ENCODE measurements around the gene OTUD1.

Gene OTUD1

DNA sequence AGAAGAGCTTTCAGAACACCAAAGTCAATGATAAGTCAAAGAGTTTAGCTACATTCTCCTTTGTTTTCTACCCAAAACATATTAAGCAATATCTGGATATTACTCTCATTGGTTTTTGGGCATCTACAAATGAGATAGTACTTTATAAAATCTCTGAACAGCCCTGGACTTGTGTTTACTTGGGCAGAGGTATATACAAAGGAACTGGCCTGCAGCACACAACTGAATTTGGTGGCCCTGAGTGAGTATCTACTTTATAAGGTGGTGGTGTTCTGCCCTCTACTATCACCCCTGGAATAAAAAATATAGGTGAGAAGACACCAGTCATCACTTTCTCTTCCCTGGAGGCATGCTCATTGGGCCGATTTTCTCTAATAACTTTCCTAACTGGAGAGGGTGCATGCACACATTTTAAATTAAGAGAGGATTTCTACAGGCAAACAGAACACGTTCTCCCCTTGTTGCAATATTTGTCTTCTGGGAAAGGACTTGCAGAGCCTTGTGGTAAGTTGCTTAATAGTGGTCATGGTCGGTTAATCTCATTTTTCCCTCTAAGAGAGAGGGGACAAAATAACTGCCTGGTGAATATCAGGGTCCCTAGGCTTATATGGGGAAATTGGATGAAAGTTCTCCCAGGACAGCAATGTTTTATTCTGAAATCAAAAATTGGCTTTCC lies 41.1 kb downstream of the OTUD1 start:
- H3K9ac ChIP-seq, result no peak overlapping the region
- no peak overlapping the region for H3K4me3 ChIP-seq (IDR thresholded peaks at IDR 0.05; ENCODE audit: insufficient read depth, low read depth, low read length)
- no peaks in the 10 kb centered on the region for H3K4me1 ChIP-seq (ENCODE audit: low read depth, poor library complexity, severe bottlenecking)
- no peaks in the 10 kb centered on the region for H3K79me2 ChIP-seq (ENCODE audit: insufficient read depth, low read depth)
- no peak overlapping the region for H2AFZ ChIP-seq (ENCODE audit: low read depth)
- H3K27me3 ChIP-seq (ENCODE audit: insufficient read depth, low read depth), result no peaks in the 10 kb centered on the region
- no peaks in the 10 kb centered on the region for H4K20me1 ChIP-seq (ENCODE audit: insufficient read depth)
- no peak overlapping the region for H3K4me2 ChIP-seq
- TF ChIP-seq, protein P1, sequence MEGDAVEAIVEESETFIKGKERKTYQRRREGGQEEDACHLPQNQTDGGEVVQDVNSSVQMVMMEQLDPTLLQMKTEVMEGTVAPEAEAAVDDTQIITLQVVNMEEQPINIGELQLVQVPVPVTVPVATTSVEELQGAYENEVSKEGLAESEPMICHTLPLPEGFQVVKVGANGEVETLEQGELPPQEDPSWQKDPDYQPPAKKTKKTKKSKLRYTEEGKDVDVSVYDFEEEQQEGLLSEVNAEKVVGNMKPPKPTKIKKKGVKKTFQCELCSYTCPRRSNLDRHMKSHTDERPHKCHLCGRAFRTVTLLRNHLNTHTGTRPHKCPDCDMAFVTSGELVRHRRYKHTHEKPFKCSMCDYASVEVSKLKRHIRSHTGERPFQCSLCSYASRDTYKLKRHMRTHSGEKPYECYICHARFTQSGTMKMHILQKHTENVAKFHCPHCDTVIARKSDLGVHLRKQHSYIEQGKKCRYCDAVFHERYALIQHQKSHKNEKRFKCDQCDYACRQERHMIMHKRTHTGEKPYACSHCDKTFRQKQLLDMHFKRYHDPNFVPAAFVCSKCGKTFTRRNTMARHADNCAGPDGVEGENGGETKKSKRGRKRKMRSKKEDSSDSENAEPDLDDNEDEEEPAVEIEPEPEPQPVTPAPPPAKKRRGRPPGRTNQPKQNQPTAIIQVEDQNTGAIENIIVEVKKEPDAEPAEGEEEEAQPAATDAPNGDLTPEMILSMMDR (conservative IDR thresholded peaks at IDR 0.05; ENCODE audit: low read depth, low read length), result no peak
- H3K27ac ChIP-seq, result no peak overlapping the region
- no peaks in the 10 kb centered on the region; the same call in 1 of the 2 replicates for H3K36me3 ChIP-seq (ENCODE audit: insufficient read depth)

DNA sequence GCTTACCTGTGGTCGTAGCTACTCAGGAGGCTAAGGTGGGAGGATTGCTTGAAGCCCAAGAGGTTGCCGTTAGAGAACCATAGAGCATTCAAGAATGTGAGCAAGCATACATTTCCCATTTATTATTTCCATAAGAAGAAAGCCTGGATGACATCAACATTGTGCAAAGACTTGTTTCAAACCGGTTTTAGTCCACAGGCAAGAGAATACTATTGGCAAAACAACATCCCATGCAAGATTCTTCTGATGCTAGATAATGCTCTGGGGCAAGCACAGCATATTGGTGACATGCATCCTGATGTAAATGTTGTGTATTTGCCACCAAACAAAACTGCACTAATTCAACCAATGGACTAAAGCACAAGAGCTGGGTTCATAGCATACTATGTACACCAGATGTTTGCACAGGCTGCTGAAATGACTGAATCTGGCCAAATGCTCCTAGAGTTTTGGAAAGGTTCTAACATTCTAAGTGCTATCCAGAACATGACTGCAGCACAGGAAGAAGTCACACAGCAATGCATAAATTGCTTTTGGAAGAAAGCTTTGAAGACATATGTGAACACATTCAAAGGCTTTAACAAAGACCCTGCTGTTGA lies 42.6 kb downstream of the OTUD1 start:
- TF ChIP-seq, protein P1 (conservative IDR thresholded peaks at IDR 0.05; ENCODE audit: low read depth, low read length), result no peak
- no peak overlapping the region for H3K27ac ChIP-seq
- H3K9ac ChIP-seq, result no peak overlapping the region
- H3K4me2 ChIP-seq, result no peak overlapping the region
- H3K36me3 ChIP-seq (ENCODE audit: insufficient read depth), result no peaks in the 10 kb centered on the region; the same call in 1 of the 2 replicates
- H2AFZ ChIP-seq (ENCODE audit: low read depth), result no peak overlapping the region
- H4K20me1 ChIP-seq (ENCODE audit: insufficient read depth), result no peaks in the 10 kb centered on the region
- H3K27me3 ChIP-seq (ENCODE audit: insufficient read depth, low read depth), result no peaks in the 10 kb centered on the region
- H3K79me2 ChIP-seq (ENCODE audit: insufficient read depth, low read depth), result no peaks in the 10 kb centered on the region
- H3K4me1 ChIP-seq (ENCODE audit: low read depth, poor library complexity, severe bottlenecking), result no peaks in the 10 kb centered on the region
- H3K4me3 ChIP-seq (IDR thresholded peaks at IDR 0.05; ENCODE audit: insufficient read depth, low read depth, low read length), result no peak overlapping the region

DNA sequence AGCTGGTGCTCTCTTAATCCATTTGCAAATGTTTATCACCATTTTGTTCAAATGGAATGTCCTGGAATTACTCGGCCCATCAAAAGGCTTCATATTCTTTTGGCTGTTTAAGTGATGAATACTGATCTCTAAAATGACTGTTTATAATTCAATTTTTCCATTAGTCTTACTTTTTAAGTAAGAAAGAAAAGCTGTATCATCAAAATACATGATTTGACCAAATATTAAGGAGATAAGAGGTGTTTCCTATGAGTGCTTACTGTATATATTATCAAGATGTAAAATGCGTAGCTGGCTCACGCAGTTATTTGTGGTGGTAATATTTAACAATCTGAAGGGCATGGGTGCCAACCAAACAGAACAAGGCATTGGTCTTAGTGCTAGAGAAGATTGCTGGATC lies 51.2 kb downstream of the OTUD1 start:
- Histone ChIP-seq H3K4me2 (no peak overlapping the region), H3K9ac (no peak overlapping the region), H3K36me3 (ENCODE audit: insufficient read depth) (no peaks in the 10 kb centered on the region), H4K20me1 (ENCODE audit: insufficient read depth) (no peaks in the 10 kb centered on the region), H3K27me3 (ENCODE audit: insufficient read depth, low read depth) (no peaks in the 10 kb centered on the region), H3K79me2 (ENCODE audit: insufficient read depth, low read depth) (no peaks in the 10 kb centered on the region), H3K27ac (no peak overlapping the region), H3K4me3 (IDR thresholded peaks at IDR 0.05; ENCODE audit: insufficient read depth, low read depth, low read length) (no peak overlapping the region), H2AFZ (ENCODE audit: low read depth) (no peak overlapping the region), H3K4me1 (ENCODE audit: low read depth, poor library complexity, severe bottlenecking) (no peaks in the 10 kb centered on the region)
- TF ChIP-seq, protein P1 (conservative IDR thresholded peaks at IDR 0.05; ENCODE audit: low read depth, low read length), result no peak

All from KMS-11 (cell line).